ENCODE data around the gene GJA10. TPM values are rescaled to one million over a fixed set of nuclear protein-coding genes. Genes with fewer than 3 reads are reported as not detected.
A peak's percentile ranks its signal among the peaks of the same experiment; 100 is the strongest.

The GJA10 gene
- polyA plus RNA-seq, 3 donors: not detected

- DNase-seq: no peak
- Histone ChIP-seq H4K20me1 (ENCODE audit: insufficient read depth, low read length) (no peaks in the 10 kb centered on the region), H3K79me2 (ENCODE audit: insufficient read depth, low read length) (no peaks in the 10 kb centered on the region), H3K4me1 (ENCODE audit: control insufficient read depth in 1 of 2, insufficient read depth in 2 of 2, low read length in 2 of 2) (peaks cover 40 to 43% of the 10 kb centered on the region in 2 donors), H2AFZ (ENCODE audit: insufficient read depth, low read depth, low read length, poor library complexity, severe bottlenecking) (peak overlapping the region; percentile 52), H3K27ac (ENCODE audit: low read depth in 1 of 2, low read length in 2 of 2) (peak overlapping the region in 1 of 2 donors; percentile 80), H3K9ac (ENCODE audit: insufficient read depth, low read length, poor library complexity, severe bottlenecking) (no peak overlapping the region), H3K36me3 (replicated peaks in 1 of 2; ENCODE audit: control insufficient read depth in 1 of 2, insufficient read depth in 2 of 2, low read length in 2 of 2) (no peaks in the 10 kb centered on the region), H3K9me3 (replicated peaks in 1 of 2; ENCODE audit: control insufficient read depth in 1 of 2, insufficient read depth in 1 of 2, low read length in 2 of 2) (no peaks in the 10 kb centered on the region), H3K4me3 (replicated peaks in 1 of 3; ENCODE audit: low read depth in 2 of 3, low read length in 3 of 3) (peak overlapping the region in 1 of 3 experiments; percentile 21), H3K27me3 (ENCODE audit: control insufficient read depth in 2 of 2, insufficient read depth in 2 of 2, low read length in 2 of 2) (no peaks in the 10 kb centered on the region), H3K4me2 (replicated peaks; ENCODE audit: extremely low read depth, low read length, poor library complexity, severe bottlenecking) (peak overlapping the region; percentile 40)
- peaks cover 0 to 5% (median 0%) of the 10 kb centered on the region in 3 donors for H3K27me3 Mint-ChIP-seq (ENCODE audit: low read depth in 3 of 3)
- H3K4me3 Mint-ChIP-seq: no peak overlapping the region
- TF ChIP-seq CTCF (IDR thresholded peaks at IDR 0.05): no peak
- no peaks in the 10 kb centered on the region for H3K36me3 Mint-ChIP-seq
- WGBS (ENCODE audit: insufficient coverage): 83% methylated on average over 2 of the region's 6 CpGs
- H3K27ac Mint-ChIP-seq: peak overlapping the region; percentile 68 to 88 (median 83)
- H3K4me1 Mint-ChIP-seq: peaks cover 50% of the 10 kb centered on the region
- peaks cover 0 to 2% (median 0%) of the 10 kb centered on the region in 7 donors for H3K9me3 Mint-ChIP-seq
- intact Hi-C loops (cut with micrococcal nuclease): no loop called here
Measured at GRCh38 chr6:89928604-89929003, 34.3 kb downstream of the GJA10 start.

GRCh38 chr6:89930789-89931188, 36.5 kb downstream of the GJA10 start:
- Histone ChIP-seq H2AFZ (ENCODE audit: insufficient read depth, low read depth, low read length, poor library complexity, severe bottlenecking) (no peak overlapping the region), H3K79me2 (ENCODE audit: insufficient read depth, low read length) (no peaks in the 10 kb centered on the region), H3K27me3 (ENCODE audit: control insufficient read depth in 2 of 2, insufficient read depth in 2 of 2, low read length in 2 of 2) (no peaks in the 10 kb centered on the region), H3K4me3 (replicated peaks in 1 of 3; ENCODE audit: low read depth in 2 of 3, low read length in 3 of 3) (no peak overlapping the region), H3K9me3 (replicated peaks in 1 of 2; ENCODE audit: control insufficient read depth in 1 of 2, insufficient read depth in 1 of 2, low read length in 2 of 2) (no peaks in the 10 kb centered on the region), H3K36me3 (replicated peaks in 1 of 2; ENCODE audit: control insufficient read depth in 1 of 2, insufficient read depth in 2 of 2, low read length in 2 of 2) (no peaks in the 10 kb centered on the region), H3K9ac (ENCODE audit: insufficient read depth, low read length, poor library complexity, severe bottlenecking) (no peak overlapping the region), H3K27ac (ENCODE audit: low read depth in 1 of 2, low read length in 2 of 2) (no peak overlapping the region), H3K4me2 (replicated peaks; ENCODE audit: extremely low read depth, low read length, poor library complexity, severe bottlenecking) (no peak overlapping the region), H4K20me1 (ENCODE audit: insufficient read depth, low read length) (no peaks in the 10 kb centered on the region), H3K4me1 (ENCODE audit: control insufficient read depth in 1 of 2, insufficient read depth in 2 of 2, low read length in 2 of 2) (peaks cover 34 to 38% of the 10 kb centered on the region in 2 donors)
- intact Hi-C loops (cut with micrococcal nuclease): no loop called here
- Mint-ChIP-seq H3K36me3 (no peaks in the 10 kb centered on the region), H3K27me3 (ENCODE audit: low read depth in 3 of 3) (peaks cover 0 to 5% (median 2%) of the 10 kb centered on the region in 3 donors), H3K27ac (no peak overlapping the region), H3K4me1 (peaks cover 39% of the 10 kb centered on the region), H3K4me3 (no peak overlapping the region), H3K9me3 (no peaks in the 10 kb centered on the region)
- TF ChIP-seq CTCF (IDR thresholded peaks at IDR 0.05): no peak
- no peak for DNase-seq
- 93% methylated on average over 2 of the region's 5 CpGs for WGBS (ENCODE audit: insufficient coverage)
